HepG2 (cell line): ENCODE results near the gene HEMK1. TPM values are rescaled to one million over a fixed set of nuclear protein-coding genes. Genes with fewer than 3 reads are reported as not detected.

Experiments used
- ATAC-seq: fragments of 200-7000 bp; cut with Tn5 transposase; 3 replicates; pipeline ENCODE4 v1.9.1; 2020; ENCODE audit warnings: mild to moderate bottlenecking, moderate library complexity
- BruUV-seq: library from RNA; stranded (reverse); fragments of 400-500 nt; replicated peaks from 2 replicates; lab custom pipeline; 2021; lab: Mats Ljungman, UMichigan
- CTCF ChIA-PET: fragments of 300-600 bp; formaldehyde crosslinking; extraction: SDS; loops from one replicate; lab custom pipeline; 2021; ENCODE audit warnings: low total read pairs, inconsistent platforms, low intra/inter-chr PET ratio; lab: Yijun Ruan, JAX
- POLR2A ChIA-PET: fragments of 350-600 bp; sonication (Branson Sonifier 250); formaldehyde crosslinking; loops from one replicate; lab custom pipeline; 2020; ENCODE audit warnings: antibody characterized with exemption, inconsistent platforms; lab: Yijun Ruan, JAX
- DNase-seq: peaks from one replicate; pipeline ENCODE4 v3.0.0-alpha.2; 2015; ENCODE audit warnings: low spot score
- FAIRE-seq: peaks from 3 replicates; lab custom pipeline; 2011; peaks lifted over from hg19 to GRCh38; lab: Jason Lieb, UNC
- H2AFZ ChIP-seq: one replicate; pipeline ENCODE4 v1.6.1; 2011; ENCODE audit warnings: low read length, inconsistent platforms
- H3K27ac ChIP-seq: fragments of 300-600 bp; 3 replicates; pipeline ENCODE4 v1.8.0; 2011; ENCODE audit warnings: mixed run types, mild to moderate bottlenecking, mixed read lengths, low read length, inconsistent platforms; ENCODE audit not compliant: insufficient read depth; ENCODE audit errors: extremely low read length
- H3K27me3 ChIP-seq, 2 experiments: fragments of 200-600 bp in 1 of 2; 2 replicates in 1 of 2; 3 replicates in 1 of 2; pipeline versions ENCODE4 v1.6.0 to v1.8.0; 2011; ENCODE audit warnings: low read length in 2 of 2, mild to moderate bottlenecking in 2 of 2, moderate library complexity in 2 of 2, inconsistent platforms in 1 of 2; ENCODE audit not compliant: insufficient read depth in 2 of 2, control insufficient read depth in 1 of 2
- H3K36me3 ChIP-seq, 2 experiments: fragments of 200-600 bp in 1 of 2; replicated peaks in 1 of 2; 2 replicates in 1 of 2; 3 replicates in 1 of 2; pipeline versions ENCODE4 v1.5.1 to v1.8.0; 2011; ENCODE audit warnings: low read length in 2 of 2, inconsistent platforms in 1 of 2; ENCODE audit not compliant: insufficient read depth in 2 of 2, control insufficient read depth in 1 of 2
- H3K4me1 ChIP-seq: 2 replicates; pipeline ENCODE4 v1.5.1; 2012; ENCODE audit warnings: low read length, inconsistent platforms; ENCODE audit not compliant: insufficient read depth
- H3K4me2 ChIP-seq: 2 replicates; pipeline ENCODE4 v1.6.0; 2011; ENCODE audit warnings: low read depth, low read length, inconsistent platforms
- H3K4me3 ChIP-seq, 3 experiments: fragments of 200-600 bp in 1 of 3; sonication (generic), shearing (Covaris generic) in 1 of 3; replicated peaks in 1 of 3; 2 replicates each; pipeline ENCODE4 v1.5.1; 2011 to 2016; ENCODE audit warnings: low read length in 3 of 3, inconsistent platforms in 2 of 3, low read depth in 2 of 3, mild to moderate bottlenecking in 2 of 3, control low read depth in 1 of 3, mixed read lengths in 1 of 3; ENCODE audit not compliant: insufficient read depth in 1 of 3
- H3K79me2 ChIP-seq: one replicate; pipeline ENCODE4 v1.6.1; 2011; ENCODE audit warnings: low read length, inconsistent platforms; ENCODE audit not compliant: insufficient read depth
- H3K9ac ChIP-seq: 2 replicates; pipeline ENCODE4 v1.6.0; 2011; ENCODE audit warnings: mild to moderate bottlenecking, low read depth, low read length, inconsistent platforms; ENCODE audit not compliant: insufficient read depth
- H3K9me3 ChIP-seq: 2 replicates; pipeline ENCODE4 v1.5.1; 2012; ENCODE audit warnings: mild to moderate bottlenecking, low read length
- H4K20me1 ChIP-seq: 2 replicates; pipeline ENCODE4 v1.6.0; 2011; ENCODE audit warnings: inconsistent platforms, mild to moderate bottlenecking, low read length, moderate library complexity; ENCODE audit not compliant: insufficient read depth
- CENPX ChIP-seq: sonication (generic); formaldehyde crosslinking; IDR thresholded peaks from 2 replicates; pipeline ENCODE4 v1.9.0; 2021; ENCODE audit warnings: mild to moderate bottlenecking, missing genetic modification reagents, moderate library complexity
- DPF2 ChIP-seq: sonication (generic); formaldehyde crosslinking; IDR thresholded peaks from 2 replicates; pipeline ENCODE4 v1.4.0; 2020; ENCODE audit warnings: mild to moderate bottlenecking, low read depth, missing genetic modification reagents, borderline replicate concordance
- MEF2D ChIP-seq: sonication (generic); formaldehyde crosslinking; IDR thresholded peaks from 2 replicates; pipeline ENCODE4 v1.5.1; 2020; ENCODE audit warnings: mild to moderate bottlenecking, missing genetic modification reagents
- ZNF383 ChIP-seq: sonication (generic); formaldehyde crosslinking; IDR thresholded peaks from 2 replicates; pipeline ENCODE4 v1.4.0; 2020; ENCODE audit warnings: missing genetic modification reagents, mild to moderate bottlenecking, borderline replicate concordance
- ZNF407 ChIP-seq: sonication (generic); formaldehyde crosslinking; IDR thresholded peaks from one replicate; pipeline ENCODE4 v1.5.1; 2020; ENCODE audit warnings: mild to moderate bottlenecking, missing genetic modification reagents; ENCODE audit errors: not compliant biosample characterization
- WGBS: methylation state at CpG from one replicate; pipeline ENCODE4 v1.1.6; 2017; ENCODE audit warnings: low lambda C conversion rate; 5-methylcytosine and 5-hydroxymethylcytosine counted together
- in situ Hi-C: cut with HindIII; loops from 2 replicates; pipeline ENCODE4 v1.10.0; 2017; ENCODE audit warnings: low pct_unique_long_range_greater_than_20kb; ENCODE audit not compliant: extremely low pct_ligation_motif_present
- intact Hi-C: fragments of 100-400 bp; cut with micrococcal nuclease; formaldehyde crosslinking; loops from one replicate; pipeline ENCODE4 v1.10.0; 2022; ENCODE audit not compliant: unreplicated experiment
- polyA plus RNA-seq, 8 experiments: library from polyadenylated mRNA; depleted of rRNA in 3 of 8; stranded (reverse) in 7 of 8; unstranded in 1 of 8; fragments of >200 nt; fragmentation: Illumina TruSeq in 4 of 8; extraction: Trizol in 4 of 8; gene quantifications; 2 replicates each; pipeline versions ENCODE4 v1.2.1 to v1.2.3, GENCODE V29; 2011 to 2016; ENCODE audit warnings: low read depth in 4 of 8, missing spikeins in 1 of 8, mixed read lengths in 1 of 8; ENCODE audit not compliant: insufficient read depth in 1 of 8
- total RNA-seq, 5 experiments: library from RNA; depleted of rRNA; stranded (reverse); fragments of >200 nt; fragmentation: Illumina TruSeq; extraction: Trizol; gene quantifications; 2 replicates each; pipeline ENCODE4 v1.2.3, GENCODE V29; 2016; ENCODE audit warnings: low read depth in 1 of 5

Gene HEMK1
- total and polyA plus RNA-seq, 2 of the 13 experiments (the other 11 are each of a cell fraction or from before 2014, with no cell fraction given) = 9.8 to 12.6 TPM

DNA sequence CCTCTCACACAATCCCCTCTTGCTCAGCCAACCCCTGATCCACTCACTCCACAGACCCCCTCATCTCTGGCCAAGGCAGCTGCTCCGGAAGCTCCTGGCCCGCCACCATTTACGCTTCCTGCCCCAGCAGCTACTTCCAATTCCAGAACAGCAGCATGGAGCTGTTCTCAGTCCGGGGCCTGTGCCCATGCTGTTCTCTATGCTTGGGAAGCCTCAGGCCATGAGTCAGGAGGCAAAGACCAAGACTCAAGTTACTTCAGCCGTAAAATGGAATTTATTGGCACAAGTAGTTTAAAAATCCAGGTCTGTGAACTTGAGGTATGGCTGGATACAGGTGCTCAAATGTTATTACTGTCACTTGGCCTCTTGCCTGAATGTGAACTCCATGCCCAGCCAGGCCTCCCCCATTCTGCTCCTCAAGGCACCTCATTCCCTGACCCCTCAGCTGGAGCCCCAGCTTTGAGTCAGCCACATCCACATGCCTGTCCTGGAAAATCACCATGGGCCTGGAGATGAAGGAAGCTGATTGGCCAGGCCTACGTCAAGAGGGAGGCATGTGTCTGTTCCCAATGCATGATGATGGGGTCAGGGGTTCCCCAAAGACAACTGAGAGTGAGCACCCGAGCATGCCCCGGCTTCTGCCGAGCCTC, 34.5 kb upstream of the HEMK1 start:
- Histone ChIP-seq H4K20me1 (no peaks in the 10 kb centered on the region), H3K27ac (no peak overlapping the region), H3K4me1 (no peaks in the 10 kb centered on the region), H3K9me3 (no peaks in the 10 kb centered on the region), H3K79me2 (no peaks in the 10 kb centered on the region), H2AFZ (no peak overlapping the region), H3K4me2 (no peak overlapping the region), H3K36me3 (no peaks in the 10 kb centered on the region), H3K4me3 (no peak overlapping the region), H3K9ac (no peak overlapping the region), H3K27me3 (peaks cover 7 to 86% of the 10 kb centered on the region in 2 experiments; a peak in 4 of 5 replicates)
- intact Hi-C loops = no loop called here
- BruUV-seq = no TSS peak
- no peak for FAIRE-seq
- POLR2A ChIA-PET = no interaction called here
- TF ChIP-seq CENPX (CRISPR knock-in tag) = no peak
- TF ChIP-seq DPF2 (CRISPR knock-in tag) = no peak
- TF ChIP-seq ZNF383 (CRISPR knock-in tag) = no peak
- no peak for TF ChIP-seq ZNF407 (CRISPR knock-in tag)
- TF ChIP-seq MEF2D = no peak
- no peak for ATAC-seq
- no peak for DNase-seq
- in situ Hi-C loops = no loop called here
- CTCF ChIA-PET = no interaction called here
- WGBS = 1% methylated on average over 6 of the region's 9 CpGs
